Suprapubic skin (tissue), 4 donors: ENCODE data around the gene CC2D1A.

Source experiments
- POLR2A ChIP-seq, 2 donors: fragments of 450-650 bp; IDR thresholded peaks; one replicate each; pipeline ENCODE4 v1.6.1; 2017; ENCODE audit warnings: antibody characterized with exemption in 2 of 2, mild to moderate bottlenecking in 2 of 2, moderate library complexity in 2 of 2
- POLR2AphosphoS5 ChIP-seq, 3 donors: sonication (generic); formaldehyde crosslinking; IDR thresholded peaks; one replicate each; pipeline ENCODE4 v1.6.1; 2017; ENCODE audit warnings: antibody characterized with exemption in 3 of 3
- TF ChIP-seq, protein P1 (sequence below), 2 donors: fragments of 200-600 bp in 1 of 2; fragments of 450-650 bp in 1 of 2; sonication (generic) in 1 of 2; IDR thresholded peaks; one replicate each; pipeline ENCODE4 v1.5.1; 2016 to 2019; ENCODE audit warnings: antibody characterized with exemption in 2 of 2, mild to moderate bottlenecking in 1 of 2, moderate library complexity in 1 of 2

DNA sequence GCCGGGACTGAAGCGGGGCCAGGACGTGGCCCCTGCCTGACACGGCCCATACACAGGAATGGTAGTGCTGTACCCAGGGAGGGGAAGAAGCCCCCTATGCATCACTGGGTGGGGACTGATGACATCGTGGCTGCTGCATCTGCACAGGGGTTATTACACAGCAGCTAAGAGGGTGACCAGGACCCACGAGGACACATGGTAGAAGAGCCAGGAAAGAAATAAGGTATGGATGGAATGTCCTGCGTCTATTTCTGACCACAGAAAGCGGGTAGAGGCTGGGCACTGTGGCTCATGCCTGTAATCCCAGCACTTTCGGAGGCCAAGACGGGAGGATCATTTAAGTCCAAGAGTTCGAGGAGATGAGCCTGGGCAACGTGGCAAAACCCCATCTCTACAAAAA, 70.4 kb downstream of the CC2D1A start:
- TF ChIP-seq POLR2AphosphoS5 (IDR thresholded peaks at IDR 0.05) (no peak), POLR2A (IDR thresholded peaks at IDR 0.05) (no peak)
- TF ChIP-seq, protein P1, sequence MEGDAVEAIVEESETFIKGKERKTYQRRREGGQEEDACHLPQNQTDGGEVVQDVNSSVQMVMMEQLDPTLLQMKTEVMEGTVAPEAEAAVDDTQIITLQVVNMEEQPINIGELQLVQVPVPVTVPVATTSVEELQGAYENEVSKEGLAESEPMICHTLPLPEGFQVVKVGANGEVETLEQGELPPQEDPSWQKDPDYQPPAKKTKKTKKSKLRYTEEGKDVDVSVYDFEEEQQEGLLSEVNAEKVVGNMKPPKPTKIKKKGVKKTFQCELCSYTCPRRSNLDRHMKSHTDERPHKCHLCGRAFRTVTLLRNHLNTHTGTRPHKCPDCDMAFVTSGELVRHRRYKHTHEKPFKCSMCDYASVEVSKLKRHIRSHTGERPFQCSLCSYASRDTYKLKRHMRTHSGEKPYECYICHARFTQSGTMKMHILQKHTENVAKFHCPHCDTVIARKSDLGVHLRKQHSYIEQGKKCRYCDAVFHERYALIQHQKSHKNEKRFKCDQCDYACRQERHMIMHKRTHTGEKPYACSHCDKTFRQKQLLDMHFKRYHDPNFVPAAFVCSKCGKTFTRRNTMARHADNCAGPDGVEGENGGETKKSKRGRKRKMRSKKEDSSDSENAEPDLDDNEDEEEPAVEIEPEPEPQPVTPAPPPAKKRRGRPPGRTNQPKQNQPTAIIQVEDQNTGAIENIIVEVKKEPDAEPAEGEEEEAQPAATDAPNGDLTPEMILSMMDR (IDR thresholded peaks at IDR 0.05) = no peak
